ENCODE results near the gene RDH5. TPM values are rescaled to one million over a fixed set of nuclear protein-coding genes. Genes with fewer than 3 reads are reported as not detected.

RDH5 gene
- total RNA-seq, 2 donors from 2014 or later: 6.4 to 13.3 TPM

DNA sequence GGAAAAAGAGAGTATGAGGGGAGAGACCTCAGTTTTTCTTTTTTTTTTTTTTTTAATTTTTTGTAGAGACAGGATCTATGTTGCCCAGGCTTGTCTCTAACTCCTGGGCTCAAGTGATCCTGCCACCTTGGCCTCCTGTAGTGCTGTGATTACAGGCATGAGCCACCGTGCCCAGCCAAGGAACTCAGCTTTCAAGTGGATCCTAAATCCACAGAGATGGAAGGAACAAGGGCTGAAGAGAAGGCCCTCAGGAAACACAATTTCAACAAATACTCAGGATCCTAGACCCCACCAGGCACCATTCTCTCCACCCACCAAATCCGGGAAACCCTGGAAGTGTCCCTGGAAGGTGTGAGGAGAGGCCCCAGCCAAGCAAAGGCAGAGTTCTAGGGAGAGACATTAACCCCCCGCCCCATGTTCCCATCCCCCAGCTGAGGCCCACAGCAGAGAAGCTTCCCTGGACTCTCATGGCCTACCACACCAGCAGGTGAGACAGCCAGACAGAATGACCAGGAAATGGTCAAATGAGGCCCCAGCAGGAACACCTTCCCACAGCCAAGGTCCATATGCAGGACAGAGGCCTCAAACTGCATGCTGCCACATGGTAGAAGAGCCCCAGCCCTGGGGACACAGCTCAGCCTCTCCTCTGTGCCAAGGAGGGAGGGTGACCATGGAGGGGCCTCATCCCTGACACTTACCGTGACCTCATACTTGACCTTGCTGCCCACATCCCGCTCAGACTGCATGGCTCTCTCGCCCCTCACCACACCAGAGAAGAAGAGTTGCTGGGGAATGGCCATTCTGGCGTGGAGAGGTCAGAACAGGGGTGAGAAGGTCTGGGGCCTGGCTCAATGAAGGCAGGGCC is 26.6 kb upstream of the RDH5 start:
- DNase-seq (ENCODE audit: low spot score in 2 of 2) (peak in 1 of 2 donors; percentile 40), ATAC-seq (no peak)
- H3K36me3 Mint-ChIP-seq: no peaks in the 10 kb centered on the region
- H3K27ac Mint-ChIP-seq: no peak overlapping the region
- H3K9me3 Mint-ChIP-seq: no peaks in the 10 kb centered on the region

DNA sequence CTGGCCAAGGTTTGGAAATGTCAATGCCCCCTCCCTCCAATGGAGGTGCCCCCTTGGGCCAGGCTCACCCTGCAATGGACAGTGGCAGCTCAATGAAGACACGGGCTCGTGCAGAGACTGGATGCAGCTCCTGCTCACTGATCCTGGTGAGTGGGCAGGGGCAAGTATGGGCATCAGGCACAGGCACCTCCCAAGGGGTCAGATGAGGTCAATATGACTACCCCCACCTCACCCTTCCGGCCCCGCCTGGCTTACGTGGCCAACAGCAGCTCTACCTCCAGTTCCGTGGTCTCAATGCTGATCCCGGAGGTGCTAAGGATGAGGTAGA is 26.0 kb upstream of the RDH5 start:
- DNase-seq (ENCODE audit: low spot score in 2 of 2) (no peak), ATAC-seq (no peak)
- H3K36me3 Mint-ChIP-seq: no peaks in the 10 kb centered on the region
- no peak overlapping the region for H3K27ac Mint-ChIP-seq
- no peaks in the 10 kb centered on the region for H3K9me3 Mint-ChIP-seq

- DNase-seq (ENCODE audit: low spot score in 2 of 2): no peak
- Mint-ChIP-seq H3K36me3 (no peaks in the 10 kb centered on the region), H3K27ac (no peak overlapping the region), H3K9me3 (no peaks in the 10 kb centered on the region)
- no peak for ATAC-seq
Observed at GRCh38 chr12:55694651-55695050, 25.5 kb upstream of the RDH5 start.

DNA sequence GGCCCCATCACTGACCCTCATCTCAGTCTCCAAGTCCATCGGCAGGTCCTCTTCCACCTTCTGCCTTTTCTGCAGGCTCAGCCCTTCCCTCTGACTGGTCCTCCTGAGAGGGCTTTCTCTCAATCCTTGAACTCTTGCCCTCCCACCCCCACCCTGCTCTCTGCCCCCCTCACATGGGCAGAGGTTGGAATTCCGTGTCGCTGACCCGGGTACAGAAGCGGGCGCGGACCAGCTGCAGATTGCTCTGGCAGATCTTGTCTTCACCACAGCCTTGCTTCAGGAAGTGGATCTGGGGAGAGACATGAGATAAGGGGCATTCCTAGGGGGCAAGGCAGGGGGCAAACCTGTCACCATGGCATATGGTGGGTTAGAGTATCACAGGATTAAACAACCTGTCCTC is 24.8 kb upstream of the RDH5 start:
- no peaks in the 10 kb centered on the region for H3K36me3 Mint-ChIP-seq
- H3K27ac Mint-ChIP-seq: no peak overlapping the region
- DNase-seq (ENCODE audit: low spot score in 2 of 2) (no peak), ATAC-seq (no peak)
- H3K9me3 Mint-ChIP-seq: no peaks in the 10 kb centered on the region

GRCh38 chr12:55696141-55696540 is 24.1 kb upstream of the RDH5 start:
- H3K27ac Mint-ChIP-seq: no peak overlapping the region
- no peaks in the 10 kb centered on the region for H3K9me3 Mint-ChIP-seq
- ATAC-seq: no peak

DNA sequence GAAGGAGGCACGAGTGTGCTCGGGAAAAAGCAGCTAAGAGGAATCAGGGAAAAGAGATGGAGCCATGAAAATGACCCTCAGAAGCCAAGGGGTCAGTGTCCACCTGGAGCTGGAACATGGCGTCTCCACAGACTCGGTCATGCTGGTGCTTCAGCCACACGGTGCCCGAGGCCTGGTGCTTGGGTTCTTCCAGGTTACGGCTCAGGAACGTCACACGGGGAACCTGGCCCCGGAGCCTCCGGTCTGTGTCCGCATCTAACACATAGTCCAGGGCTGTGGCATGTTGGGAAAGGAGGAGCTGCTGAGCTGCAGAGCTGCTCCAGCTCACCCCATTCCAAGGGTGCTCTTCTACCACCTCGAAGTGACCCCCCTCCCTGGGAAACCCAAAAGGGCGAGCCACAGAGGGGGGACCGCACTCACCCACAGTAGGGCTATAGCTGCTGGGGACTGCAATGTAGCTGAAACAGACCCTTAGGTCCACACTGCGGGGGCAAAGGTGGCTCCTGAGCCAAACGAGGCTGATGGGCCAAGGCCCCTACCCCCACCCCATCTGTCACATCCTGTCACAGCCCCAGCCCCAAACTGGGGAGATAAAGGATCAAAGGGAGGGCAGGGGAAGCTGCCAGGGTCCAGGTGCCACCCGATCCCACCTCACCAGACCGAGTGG is 23.3 kb upstream of the RDH5 start:
- DNase-seq (ENCODE audit: low spot score in 2 of 2) (peak in 1 of 2 donors; percentile 45), ATAC-seq (no peak)
- Mint-ChIP-seq H3K9me3 (no peaks in the 10 kb centered on the region), H3K36me3 (no peaks in the 10 kb centered on the region), H3K27ac (peak overlapping the region in 1 of 2 donors; percentile 33)

More at GRCh38 chr12:55696141-55696540, 24.1 kb upstream of the RDH5 start:
- DNase-seq (ENCODE audit: low spot score in 2 of 2): peak in 1 of 2 donors; percentile 35
- H3K36me3 Mint-ChIP-seq: no peaks in the 10 kb centered on the region

DNA sequence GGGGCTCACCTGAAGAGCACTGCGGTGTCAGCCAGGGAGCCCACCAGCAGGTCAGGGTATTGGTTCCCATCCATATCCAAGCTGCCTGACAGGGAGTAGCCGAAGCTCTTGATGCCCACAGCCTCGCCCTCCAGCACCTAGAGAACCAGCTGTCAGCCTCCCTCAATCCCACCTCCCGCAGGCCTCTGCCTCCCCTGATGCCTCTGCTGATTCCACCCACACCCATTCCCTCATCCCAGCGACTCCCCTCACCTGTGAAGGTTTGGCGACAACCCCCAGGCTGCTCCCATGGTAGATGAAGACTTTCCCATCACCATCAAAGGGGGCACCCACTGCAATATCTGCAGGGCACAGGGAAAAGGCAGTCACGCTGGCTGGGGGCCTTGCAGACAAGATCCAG is 22.5 kb upstream of the RDH5 start:
- ATAC-seq (no peak), DNase-seq (ENCODE audit: low spot score in 2 of 2) (no peak)
- Mint-ChIP-seq H3K9me3 (no peaks in the 10 kb centered on the region), H3K36me3 (no peaks in the 10 kb centered on the region), H3K27ac (no peak overlapping the region)

- no peak for ATAC-seq
- no peaks in the 10 kb centered on the region for H3K9me3 Mint-ChIP-seq
Observed at GRCh38 chr12:55698241-55698955, 21.8 kb upstream of the RDH5 start.

DNA sequence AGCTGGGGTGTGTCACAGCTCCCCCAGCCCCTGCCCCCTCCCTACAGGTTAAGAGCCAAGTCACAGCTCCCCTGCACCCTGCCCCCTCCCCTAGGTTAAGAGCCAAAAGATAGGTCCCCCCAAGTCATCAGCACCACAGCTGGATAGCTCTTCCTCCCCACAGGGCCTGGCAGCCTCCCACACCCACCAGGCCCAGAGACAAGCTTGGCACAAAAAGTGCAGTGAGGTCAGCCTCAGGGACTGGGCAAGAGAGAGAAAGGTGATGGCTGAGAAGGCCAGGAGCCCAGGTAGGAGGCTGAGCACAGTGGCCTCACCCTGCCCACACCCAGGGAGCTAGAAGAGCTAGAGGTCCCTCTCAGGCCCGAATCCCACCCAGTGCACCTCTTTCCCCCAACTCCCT is 21.2 kb upstream of the RDH5 start:
- ATAC-seq (no peak), DNase-seq (ENCODE audit: low spot score in 2 of 2) (peak in 1 of 2 donors; percentile 44)
- Mint-ChIP-seq H3K27ac (no peak overlapping the region), H3K9me3 (no peaks in the 10 kb centered on the region), H3K36me3 (no peaks in the 10 kb centered on the region)

More at GRCh38 chr12:55698241-55698955, 21.8 kb upstream of the RDH5 start:
- no peaks in the 10 kb centered on the region for H3K36me3 Mint-ChIP-seq
- peak in 1 of 2 donors; percentile 34 for DNase-seq (ENCODE audit: low spot score in 2 of 2)
- no peak overlapping the region for H3K27ac Mint-ChIP-seq

DNA sequence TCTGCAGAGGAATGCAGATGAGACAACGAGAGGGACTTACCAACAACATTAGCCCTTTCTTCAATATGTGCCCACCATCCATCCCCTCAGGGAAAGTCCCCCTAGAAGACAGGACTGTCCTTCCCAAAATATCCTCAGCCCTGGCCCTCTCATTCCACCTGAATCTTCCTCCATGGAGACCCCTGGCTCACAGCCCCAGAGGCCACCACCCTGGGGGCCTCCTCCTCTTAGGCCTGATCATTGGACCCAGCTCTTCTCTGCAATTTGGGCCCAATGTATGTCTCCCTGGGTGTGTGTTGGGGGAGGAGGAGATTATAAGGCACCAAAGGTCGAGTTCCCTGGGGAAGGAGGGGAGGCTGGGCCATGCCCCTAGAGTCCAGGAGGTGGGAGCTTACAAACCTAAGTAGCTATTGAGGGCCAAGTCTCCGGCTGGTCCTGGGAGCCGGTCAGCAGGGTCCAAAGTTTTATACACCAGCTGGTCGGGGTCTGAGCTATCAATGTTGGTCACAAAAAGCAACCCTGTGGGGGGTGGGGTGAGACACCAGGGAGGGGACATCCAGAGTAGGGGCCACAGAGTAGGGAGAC is 20.6 kb upstream of the RDH5 start:
- ATAC-seq (no peak), DNase-seq (ENCODE audit: low spot score in 2 of 2) (no peak)
- Mint-ChIP-seq H3K27ac (no peak overlapping the region), H3K36me3 (no peaks in the 10 kb centered on the region), H3K9me3 (no peaks in the 10 kb centered on the region)

- DNase-seq (ENCODE audit: low spot score in 2 of 2) (no peak), ATAC-seq (peak in 1 of 2 donors; percentile 11)
- no peaks in the 10 kb centered on the region for H3K9me3 Mint-ChIP-seq
- H3K36me3 Mint-ChIP-seq: no peaks in the 10 kb centered on the region
- H3K27ac Mint-ChIP-seq: no peak overlapping the region
Observed at GRCh38 chr12:55700255-55701018, 19.8 kb upstream of the RDH5 start.

DNA sequence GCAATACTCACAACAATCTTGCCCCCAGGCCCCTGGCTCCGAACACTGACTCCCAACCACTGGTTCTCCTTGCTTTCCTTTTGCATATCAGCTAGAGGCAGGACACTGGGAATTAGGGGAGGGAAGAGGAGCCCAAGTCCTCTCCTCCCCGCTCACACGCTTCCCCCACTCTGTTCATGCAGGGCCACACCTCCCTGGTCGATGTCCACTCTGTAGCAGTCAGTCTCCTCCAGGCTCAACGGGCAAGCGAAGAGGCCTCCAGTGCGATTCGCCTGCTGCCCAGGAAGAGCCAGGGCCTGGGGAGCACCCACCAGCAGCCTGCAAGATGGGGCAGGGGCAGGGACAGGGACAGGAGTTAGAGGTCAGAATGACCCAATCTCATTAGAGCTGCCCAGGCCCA is 17.3 kb upstream of the RDH5 start:
- H3K36me3 Mint-ChIP-seq: no peaks in the 10 kb centered on the region
- H3K27ac Mint-ChIP-seq: no peak overlapping the region
- DNase-seq (ENCODE audit: low spot score in 2 of 2) (no peak), ATAC-seq (no peak)
- no peaks in the 10 kb centered on the region for H3K9me3 Mint-ChIP-seq

DNA sequence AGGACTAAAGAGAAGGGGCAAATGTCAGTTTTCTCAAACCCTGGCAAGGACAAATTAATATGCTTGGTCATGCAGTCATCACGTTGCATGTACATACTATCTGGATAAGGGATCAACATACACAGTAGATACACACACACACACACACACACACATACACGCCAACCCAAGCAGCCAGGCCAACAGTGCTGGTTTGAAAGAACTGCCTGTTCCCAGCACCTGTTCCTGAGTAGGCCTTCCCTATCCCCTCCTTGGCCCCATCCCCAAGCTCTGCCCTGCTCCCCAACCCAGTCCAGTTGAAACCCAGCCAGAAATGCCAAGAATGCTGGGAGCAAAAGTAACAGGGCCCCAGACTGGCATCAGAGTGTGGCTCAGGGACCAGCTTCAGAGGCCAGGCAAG is 16.9 kb upstream of the RDH5 start:
- H3K27ac Mint-ChIP-seq: no peak overlapping the region
- H3K9me3 Mint-ChIP-seq: no peaks in the 10 kb centered on the region
- DNase-seq (ENCODE audit: low spot score in 2 of 2): no peak
- H3K36me3 Mint-ChIP-seq: no peaks in the 10 kb centered on the region
- ATAC-seq: no peak

DNA sequence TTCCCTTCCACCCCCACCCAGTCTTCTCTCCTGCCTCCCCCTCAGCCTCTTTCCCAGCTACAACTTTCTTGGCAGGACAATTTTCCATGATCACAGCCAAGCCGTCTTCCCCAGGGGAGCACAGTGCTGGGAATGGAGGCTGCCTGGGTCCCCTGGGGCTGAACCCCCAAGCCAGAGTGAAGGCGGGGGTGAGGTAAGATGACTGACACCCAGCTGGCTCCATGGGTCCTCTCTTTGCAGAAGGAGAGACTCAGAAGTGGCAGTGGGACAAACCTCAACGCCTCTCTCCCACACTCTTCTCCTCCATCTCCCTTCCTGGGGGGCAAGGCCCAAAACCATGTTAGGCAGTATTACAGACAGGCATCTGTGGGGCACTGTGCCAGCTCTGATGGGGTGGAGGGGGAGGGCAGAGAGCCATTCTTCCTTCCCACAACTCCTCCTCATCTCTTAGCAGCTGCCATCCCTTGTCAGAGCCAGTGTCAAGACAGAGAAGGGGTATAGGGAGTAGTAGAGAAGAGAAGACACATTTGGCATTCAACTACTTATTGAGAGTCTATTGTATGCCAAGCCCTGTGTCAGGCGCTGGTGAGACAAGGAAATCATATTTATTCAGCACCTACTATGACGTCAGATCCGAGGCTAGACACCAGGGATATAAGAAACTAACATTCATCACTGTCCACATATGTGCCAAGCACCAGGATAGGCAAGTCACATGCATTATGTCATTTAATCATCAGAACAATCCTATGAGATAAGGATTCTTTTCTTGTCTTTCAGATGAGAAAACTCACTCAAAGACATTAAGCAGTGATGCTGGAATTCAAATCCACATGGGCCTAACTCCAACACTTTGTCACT is 16.1 kb upstream of the RDH5 start:
- DNase-seq (ENCODE audit: low spot score in 2 of 2) (no peak), ATAC-seq (no peak)
- Mint-ChIP-seq H3K9me3 (no peaks in the 10 kb centered on the region), H3K27ac (no peak overlapping the region), H3K36me3 (no peaks in the 10 kb centered on the region)

DNA sequence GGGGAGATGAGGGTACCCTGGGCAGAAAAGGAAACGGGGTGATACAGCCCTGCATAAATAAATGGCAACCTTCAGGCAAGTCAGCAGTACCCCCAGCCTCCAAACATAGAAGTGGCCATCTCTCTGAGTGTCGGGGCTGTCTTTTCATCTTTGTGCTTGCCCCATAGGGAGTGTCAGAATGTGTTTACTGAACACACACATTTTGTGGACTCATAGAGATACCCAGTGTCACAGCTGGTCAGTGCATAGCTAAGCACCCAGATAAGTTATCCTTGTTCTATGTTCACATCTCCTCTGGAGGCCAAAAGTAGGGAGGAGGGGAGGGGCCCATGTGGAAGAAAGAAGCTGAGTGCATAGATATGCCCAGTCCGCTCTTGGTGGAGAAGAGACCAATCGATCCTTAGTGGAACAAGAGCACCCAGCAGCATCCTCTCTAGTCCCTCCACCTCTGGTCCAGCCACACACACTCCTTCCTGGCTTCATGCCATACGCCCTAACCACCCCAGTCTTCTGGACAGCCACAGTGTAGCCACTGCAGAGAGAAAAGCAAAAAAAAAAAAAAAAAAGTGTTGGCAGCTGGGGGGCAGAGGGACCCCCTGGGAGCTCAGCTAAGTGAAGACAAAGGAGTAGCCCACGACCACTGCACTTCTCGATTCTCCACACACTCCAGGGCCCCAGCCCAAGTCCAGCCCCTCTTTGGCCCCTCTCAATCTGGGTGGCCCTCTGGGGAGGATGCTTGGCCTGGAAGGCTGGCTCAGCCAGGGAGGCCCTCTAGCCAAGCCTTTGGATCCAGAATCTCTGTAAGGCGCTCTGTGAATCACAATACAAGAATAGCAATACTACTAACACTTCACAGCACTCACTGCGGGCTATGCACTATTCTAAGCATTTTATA is 15.1 kb upstream of the RDH5 start:
- no peaks in the 10 kb centered on the region for H3K36me3 Mint-ChIP-seq
- H3K9me3 Mint-ChIP-seq: no peaks in the 10 kb centered on the region
- no peak overlapping the region for H3K27ac Mint-ChIP-seq
- DNase-seq (ENCODE audit: low spot score in 2 of 2) (no peak), ATAC-seq (no peak)
